Right ventricle myocardium inferior (tissue), 1 donor: Measurements from ENCODE around the gene C19orf25. TPM values are rescaled to one million over a fixed set of nuclear protein-coding genes. Genes with fewer than 3 reads are reported as not detected.
A peak's percentile ranks its signal among the peaks of the same experiment; 100 is the strongest.
"Not testable (repeated sequence)": the region's sequence is repeated elsewhere in the genome, so short reads cannot be mapped to it uniquely, and the experiment has no call there.

Experiments used
- ATAC-seq: fragments of 200-7000 bp; cut with Tn5 transposase; one replicate; pipeline ENCODE4 v1.9.1; 2020; ENCODE audit warnings: mild to moderate bottlenecking, moderate library complexity
- DNase-seq: peaks from one replicate; pipeline ENCODE4 v3.0.0; 2021; ENCODE audit errors: missing footprints
- intact Hi-C: fragments of 100-400 bp; cut with DNase I; formaldehyde crosslinking; loops from one replicate; pipeline ENCODE4 v1.11.0; 2022
- total RNA-seq: library from RNA; stranded (reverse); fragmentation: NEBNext Ultra II Directional; extraction: Animal tissue kit (Norgen Biotek cat#: 25700); gene quantifications from one replicate; pipeline ENCODE4 v1.2.1, GENCODE V29; 2021
- donor health status: DM: no; HTN: yes; CAD: no; lungs with severe emphysema.

Gene C19orf25
- total RNA-seq, 1 donor from 2014 or later, result 21.5 TPM

- DNase-seq (peak; percentile 28), ATAC-seq (no peak)
- intact Hi-C loops, result no loop called here
Measured at GRCh38 chr19:1502433-1503088, 23.5 kb upstream of the C19orf25 start.

GRCh38 chr19:1501200-1501595 is 22.2 kb upstream of the C19orf25 start:
- ATAC-seq, result no peak
- DNase-seq, result no peak
- intact Hi-C loops, result no loop called here

GRCh38 chr19:1499231-1499630 is 20.2 kb upstream of the C19orf25 start:
- ATAC-seq, DNase-seq, intact Hi-C loops: not testable (repeated sequence)

GRCh38 chr19:1497578-1498235 is 18.7 kb upstream of the C19orf25 start:
- intact Hi-C loops, result no loop called here
- DNase-seq (peak; percentile 43), ATAC-seq (no peak)

GRCh38 chr19:1496714-1497577 is 17.9 kb upstream of the C19orf25 start:
- DNase-seq (peak; percentile 60), ATAC-seq (no peak)
- intact Hi-C loops, result no loop called here

GRCh38 chr19:1495799-1496713 is 17.0 kb upstream of the C19orf25 start:
- ATAC-seq, result no peak
- peak; percentile 67 for DNase-seq
- intact Hi-C loops, result no loop called here

- ATAC-seq, result no peak
- peak; percentile 62 for DNase-seq
- intact Hi-C loops, result no loop called here
Measured at GRCh38 chr19:1495051-1495798, 16.2 kb upstream of the C19orf25 start.

- no peak for ATAC-seq
- peak; percentile 0 for DNase-seq
- intact Hi-C loops, result no loop called here
Measured at GRCh38 chr19:1494115-1494815, 15.2 kb upstream of the C19orf25 start.

- DNase-seq, result no peak
- intact Hi-C loops, result no loop called here
- ATAC-seq, result no peak
Measured at GRCh38 chr19:1492474-1493006, 13.5 kb upstream of the C19orf25 start.

- intact Hi-C loops, result no loop called here
- DNase-seq (no peak), ATAC-seq (no peak)
Measured at GRCh38 chr19:1491849-1492170, 12.8 kb upstream of the C19orf25 start.

GRCh38 chr19:1491114-1491848 is 12.3 kb upstream of the C19orf25 start, which contains the start of gene REEP6:
Gene REEP6, plus strand, starts transcription at chr19:1491181. Its CDS starts 89 bp downstream, at chr19:1491270.
- DNase-seq, result peak; percentile 55
- no peak for ATAC-seq
- intact Hi-C loops, result no loop called here

GRCh38 chr19:1490311-1491113 is 11.5 kb upstream of the C19orf25 start, which contains the start of gene PCSK4:
Gene PCSK4, minus strand, starts transcription at chr19:1490350. Its CDS starts 4 bp downstream, at chr19:1490346.
- ATAC-seq, result peak; percentile 94
- intact Hi-C loops, result loop anchor here (1.0 kb wide), 1 partner anchor 11 kb away; the partner anchor contains the start of gene C19orf25

GRCh38 chr19:1489463-1490310 is 10.7 kb upstream of the C19orf25 start:
- intact Hi-C loops, result loop anchor here (1.0 kb wide), 1 partner anchor 10 kb away; the partner anchor contains the start of gene C19orf25
- DNase-seq (peak; percentile 47), ATAC-seq (no peak)

More at GRCh38 chr19:1490311-1491113, 11.5 kb upstream of the C19orf25 start, which contains the start of gene PCSK4:
- peak; percentile 97 for DNase-seq

GRCh38 chr19:1488282-1488601 is 9.2 kb upstream of the C19orf25 start:
- DNase-seq (no peak), ATAC-seq (no peak)
- intact Hi-C loops, result no loop called here
